ENCODE data around the gene JARID2. TPM values are rescaled to one million over a fixed set of nuclear protein-coding genes. Genes with fewer than 3 reads are reported as not detected.

JARID2 gene
- total and polyA plus RNA-seq, 9 of the 15 experiments (the other 6 are each of a cell fraction or from before 2014, with no cell fraction given), result 5.0 to 29.0 (median 15.6) TPM

DNA sequence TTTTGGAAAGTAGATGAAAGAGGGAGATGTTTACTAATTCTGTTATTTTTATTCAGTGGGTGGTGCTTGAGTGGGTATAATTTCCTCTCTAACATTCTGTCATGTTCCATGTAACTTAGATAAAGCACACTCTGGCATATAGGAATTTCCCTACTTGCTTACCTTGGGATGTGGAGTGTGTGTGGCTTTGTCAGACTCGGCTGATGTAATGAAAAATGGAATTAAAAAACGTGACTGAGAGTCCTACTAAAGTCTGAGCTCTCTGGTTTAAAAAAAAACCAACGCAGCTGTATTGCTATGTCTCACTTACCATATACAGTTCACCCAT lies 98.3 kb downstream of the JARID2 start:
- H3K9me1 ChIP-seq (ENCODE audit: control insufficient read depth, insufficient read depth, low read length), result peaks cover 12% of the 10 kb centered on the region
- DNase-seq (ENCODE audit: extremely low read depth in 1 of 4, low spot score in 3 of 4), result no peak
- no peak for TF ChIP-seq ZNF699 (CRISPR knock-in tag; IDR thresholded peaks at IDR 0.05; ENCODE audit: insufficient replicate concordance)
- TF ChIP-seq, protein P1, sequence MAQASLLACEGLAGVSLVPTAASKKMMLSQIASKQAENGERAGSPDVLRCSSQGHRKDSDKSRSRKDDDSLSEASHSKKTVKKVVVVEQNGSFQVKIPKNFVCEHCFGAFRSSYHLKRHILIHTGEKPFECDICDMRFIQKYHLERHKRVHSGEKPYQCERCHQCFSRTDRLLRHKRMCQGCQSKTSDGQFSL (CRISPR knock-in tag; IDR thresholded peaks at IDR 0.05), result no peak
- TF ChIP-seq, protein P1 (tag; IDR thresholded peaks at IDR 0.05), result no peak
- TF ChIP-seq ZNF717 (CRISPR knock-in tag; IDR thresholded peaks at IDR 0.05), result no peak
- TF ChIP-seq LCOR (CRISPR knock-in tag; IDR thresholded peaks at IDR 0.05), result no peak
- TF ChIP-seq, protein P2, sequence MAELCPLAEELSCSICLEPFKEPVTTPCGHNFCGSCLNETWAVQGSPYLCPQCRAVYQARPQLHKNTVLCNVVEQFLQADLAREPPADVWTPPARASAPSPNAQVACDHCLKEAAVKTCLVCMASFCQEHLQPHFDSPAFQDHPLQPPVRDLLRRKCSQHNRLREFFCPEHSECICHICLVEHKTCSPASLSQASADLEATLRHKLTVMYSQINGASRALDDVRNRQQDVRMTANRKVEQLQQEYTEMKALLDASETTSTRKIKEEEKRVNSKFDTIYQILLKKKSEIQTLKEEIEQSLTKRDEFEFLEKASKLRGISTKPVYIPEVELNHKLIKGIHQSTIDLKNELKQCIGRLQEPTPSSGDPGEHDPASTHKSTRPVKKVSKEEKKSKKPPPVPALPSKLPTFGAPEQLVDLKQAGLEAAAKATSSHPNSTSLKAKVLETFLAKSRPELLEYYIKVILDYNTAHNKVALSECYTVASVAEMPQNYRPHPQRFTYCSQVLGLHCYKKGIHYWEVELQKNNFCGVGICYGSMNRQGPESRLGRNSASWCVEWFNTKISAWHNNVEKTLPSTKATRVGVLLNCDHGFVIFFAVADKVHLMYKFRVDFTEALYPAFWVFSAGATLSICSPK (IDR thresholded peaks at IDR 0.05; ENCODE audit: borderline replicate concordance), result no peak
- no peak for TF ChIP-seq PTBP1 (IDR thresholded peaks at IDR 0.05; ENCODE audit: low read depth, low read length)
- H3K9ac ChIP-seq (ENCODE audit: insufficient read depth in 1 of 2, low read depth in 2 of 2, low read length in 2 of 2), result no peak overlapping the region
- H3K9me3 ChIP-seq (replicated peaks; ENCODE audit: control insufficient read depth, insufficient read depth, low read depth, low read length), result no peaks in the 10 kb centered on the region
- ATAC-seq, result no peak
- H3K27me3 ChIP-seq (ENCODE audit: control insufficient read depth in 2 of 2, insufficient read depth in 2 of 2, low read length in 2 of 2), result no peaks in the 10 kb centered on the region
- intact Hi-C loops (cut with micrococcal nuclease) (loop anchor here (5.0 kb wide), 1 partner anchor 33 kb away; no protein-coding TSS in a partner anchor), in situ Hi-C loops (cut with MboI) (no loop called here)
- WGBS (ENCODE audit: insufficient coverage, low coverage, missing lambda C conversion rate), result 20% methylated on average over 3 of the region's 3 CpGs
- H3K27ac ChIP-seq (ENCODE audit: extremely low read depth, low read depth, low read length), result no peak overlapping the region
- no TSS peak for BruUV-seq (replicated peaks)
- ChIA-PET CTCF (ENCODE audit: low intra/inter-chr PET ratio) (no interaction called here), POLR2A (interaction anchor here (0.8 to 1.7 kb wide), 3 partner anchors 11 to 95 kb away, joined by 3 to 6 read pairs (median 4); no protein-coding TSS in a partner anchor)
- no peak overlapping the region for H2AFZ ChIP-seq (ENCODE audit: low read depth, low read length)
- no peak overlapping the region for H3K4me3 ChIP-seq
- H3K79me2 ChIP-seq (ENCODE audit: control insufficient read depth, insufficient read depth, low read length), result peaks cover 91% of the 10 kb centered on the region
- no peak overlapping the region for H3K4me2 ChIP-seq (ENCODE audit: insufficient read depth, low read length)
- no peak for FAIRE-seq
- H3K4me1 ChIP-seq (replicated peaks in 1 of 2; ENCODE audit: control insufficient read depth in 2 of 2, insufficient read depth in 2 of 2, low read length in 2 of 2), result peaks cover 14 to 39% of the 10 kb centered on the region in 2 experiments
- peaks cover 27% of the 10 kb centered on the region for H4K20me1 ChIP-seq (replicated peaks; ENCODE audit: control insufficient read depth, insufficient read depth, low read length)
- no peaks in the 10 kb centered on the region; the same call in 2 of the 3 replicates for H3K36me3 ChIP-seq (ENCODE audit: control insufficient read depth, insufficient read depth, low read length)

Data from K562 (cell line).